Measurements from ENCODE around the gene ARHGEF25. TPM values are rescaled to one million over a fixed set of nuclear protein-coding genes. Genes with fewer than 3 reads are reported as not detected.

Gene ARHGEF25
- total RNA-seq, 1 donor from 2014 or later, result 28.7 TPM

GRCh38 chr12:57611827-57612710 is 834 bp downstream of the ARHGEF25 start:
- intact Hi-C loops (cut with DNase I), result no loop called here
- H3K9me3 ChIP-seq, result no peaks in the 10 kb centered on the region

DNA sequence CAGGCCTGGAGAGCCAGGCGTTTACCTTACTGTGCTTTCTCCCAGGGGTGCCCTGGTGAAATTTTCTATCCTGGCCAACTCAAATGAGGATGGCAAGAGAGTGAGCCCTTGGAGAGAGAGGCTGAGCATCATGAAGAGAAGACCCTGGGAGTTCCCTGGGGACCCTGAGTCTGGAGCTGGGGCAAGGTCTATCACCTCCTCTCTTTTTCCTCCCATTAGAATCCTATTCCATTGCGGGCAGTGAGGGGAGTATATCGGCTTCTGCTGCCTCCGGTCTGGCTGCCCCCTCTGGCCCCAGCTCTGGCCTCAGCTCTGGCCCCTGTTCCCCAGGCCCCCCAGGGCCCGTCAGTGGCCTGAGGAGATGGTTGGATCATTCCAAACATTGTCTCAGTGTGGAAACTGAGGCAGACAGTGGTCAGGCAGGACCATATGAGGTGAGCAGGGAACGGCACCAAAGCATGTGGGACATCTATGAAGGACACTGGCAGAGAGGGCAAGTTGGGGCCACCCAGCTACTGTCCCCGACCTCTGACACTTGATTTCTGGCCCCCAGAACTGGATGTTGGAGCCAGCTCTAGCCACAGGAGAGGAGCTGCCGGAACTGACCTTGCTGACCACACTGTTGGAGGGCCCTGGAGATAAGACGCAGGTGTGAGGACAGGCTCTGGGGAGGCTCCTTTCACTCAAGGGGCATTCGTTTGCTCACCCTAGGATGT is 1.6 kb downstream of the ARHGEF25 start:
- H3K4me3 ChIP-seq, result no peak overlapping the region
- TF ChIP-seq CTCF (IDR thresholded peaks at IDR 0.05), result no peak
- no peak for TF ChIP-seq POLR2A (IDR thresholded peaks at IDR 0.05)
- no peak for TF ChIP-seq POLR2AphosphoS5 (IDR thresholded peaks at IDR 0.05; ENCODE audit: insufficient read depth in 1 of 2, low read depth in 1 of 2)
- H3K27me3 ChIP-seq, result no peaks in the 10 kb centered on the region
- intact Hi-C loops (cut with DNase I), result no loop called here
- no peak for DNase-seq (ENCODE audit: extremely low spot score in 2 of 2)
- no peaks in the 10 kb centered on the region for H3K9me3 ChIP-seq
- peaks cover 0 to 11% of the 10 kb centered on the region in 2 donors for H3K36me3 ChIP-seq
- peaks cover 20% of the 10 kb centered on the region for H3K4me1 ChIP-seq
- peak overlapping the region; percentile 92 for H3K27ac ChIP-seq

More at GRCh38 chr12:57611827-57612710, 834 bp downstream of the ARHGEF25 start:
- Histone ChIP-seq H3K4me3 (peak overlapping the region; percentile 62 to 63), H3K27ac (peak overlapping the region; percentile 92), H3K27me3 (no peaks in the 10 kb centered on the region), H3K4me1 (peaks cover 20% of the 10 kb centered on the region), H3K36me3 (peaks cover 0 to 11% of the 10 kb centered on the region in 2 donors)
- TF ChIP-seq POLR2AphosphoS5 (IDR thresholded peaks at IDR 0.05; ENCODE audit: insufficient read depth in 1 of 2, low read depth in 1 of 2), result no peak
- TF ChIP-seq CTCF (IDR thresholded peaks at IDR 0.05), result no peak
- TF ChIP-seq POLR2A (IDR thresholded peaks at IDR 0.05), result no peak
- no peak for DNase-seq (ENCODE audit: extremely low spot score in 2 of 2)

GRCh38 chr12:57613427-57614109 is 2.3 kb downstream of the ARHGEF25 start:
- Histone ChIP-seq H3K4me3 (no peak overlapping the region), H3K9me3 (no peaks in the 10 kb centered on the region), H3K4me1 (peaks cover 20% of the 10 kb centered on the region), H3K36me3 (peaks cover 0 to 11% of the 10 kb centered on the region in 2 donors), H3K27ac (no peak overlapping the region), H3K27me3 (no peaks in the 10 kb centered on the region)
- no peak for TF ChIP-seq CTCF (IDR thresholded peaks at IDR 0.05)
- TF ChIP-seq POLR2A (IDR thresholded peaks at IDR 0.05), result no peak
- TF ChIP-seq POLR2AphosphoS5 (IDR thresholded peaks at IDR 0.05; ENCODE audit: insufficient read depth in 1 of 2, low read depth in 1 of 2), result no peak
- DNase-seq (ENCODE audit: extremely low spot score in 2 of 2), result no peak
- intact Hi-C loops (cut with DNase I), result no loop called here

DNA sequence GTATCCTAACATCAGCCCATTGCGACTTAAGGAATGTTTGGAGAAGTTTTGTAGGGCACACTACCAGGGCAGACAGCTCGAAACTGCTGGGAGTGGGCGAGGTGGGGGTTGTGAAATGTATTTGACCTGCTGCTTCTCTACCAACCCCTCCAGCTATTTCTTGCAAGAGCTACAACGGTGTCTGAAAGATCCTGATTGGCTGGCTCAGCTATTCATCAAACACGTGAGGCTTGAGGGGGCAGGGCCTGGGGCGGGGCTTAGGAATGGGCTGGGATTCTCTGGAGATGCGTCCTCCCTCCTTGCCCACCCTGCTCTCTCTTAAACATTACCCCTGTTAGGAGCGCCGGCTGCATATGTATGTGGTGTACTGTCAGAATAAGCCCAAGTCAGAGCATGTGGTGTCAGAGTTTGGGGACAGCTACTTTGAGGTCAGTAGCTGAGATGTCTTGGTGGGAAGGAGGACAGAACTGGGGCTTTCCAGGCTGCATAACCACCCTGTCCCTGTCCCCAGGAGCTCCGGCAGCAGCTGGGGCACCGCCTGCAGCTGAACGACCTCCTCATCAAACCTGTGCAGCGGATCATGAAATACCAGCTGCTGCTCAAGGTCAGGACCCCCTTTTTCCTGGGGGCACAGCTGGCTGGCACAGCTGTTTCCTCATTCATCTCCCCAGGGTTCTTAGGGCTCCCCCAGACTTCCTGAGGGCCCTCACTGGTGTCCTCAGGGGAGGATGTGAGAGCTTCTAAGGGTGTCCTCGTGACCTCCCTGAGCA is 3.1 kb downstream of the ARHGEF25 start:
- intact Hi-C loops (cut with DNase I), result no loop called here
- Histone ChIP-seq H3K36me3 (peaks cover 0 to 11% of the 10 kb centered on the region in 2 donors), H3K27me3 (no peaks in the 10 kb centered on the region), H3K27ac (no peak overlapping the region), H3K9me3 (no peaks in the 10 kb centered on the region), H3K4me3 (no peak overlapping the region), H3K4me1 (peaks cover 20% of the 10 kb centered on the region)
- TF ChIP-seq POLR2A (IDR thresholded peaks at IDR 0.05) (no peak), CTCF (IDR thresholded peaks at IDR 0.05) (no peak), POLR2AphosphoS5 (IDR thresholded peaks at IDR 0.05; ENCODE audit: insufficient read depth in 1 of 2, low read depth in 1 of 2) (no peak)
- no peak for DNase-seq (ENCODE audit: extremely low spot score in 2 of 2)

Data from vagina (tissue), 2 donors.